Occipital lobe (tissue), 2 donors: Measurements from ENCODE around the gene CYP1A1. TPM values are rescaled to one million over a fixed set of nuclear protein-coding genes. Genes with fewer than 3 reads are reported as not detected.
"Not testable (repeated sequence)": the region's sequence is repeated elsewhere in the genome, so short reads cannot be mapped to it uniquely, and the experiment has no call there.

Experiments used
- DNase-seq: peaks from one replicate; lab custom pipeline; 2025; lab: John Stamatoyannopoulos, UW
- total RNA-seq: library from RNA; depleted of rRNA; stranded (reverse); fragments of >200 nt; gene quantifications from one replicate; pipeline ENCODE4 v1.2.3, GENCODE V29; 2014

The CYP1A1 gene
- total RNA-seq, 1 donor from 2014 or later: 0.47 TPM

DNA sequence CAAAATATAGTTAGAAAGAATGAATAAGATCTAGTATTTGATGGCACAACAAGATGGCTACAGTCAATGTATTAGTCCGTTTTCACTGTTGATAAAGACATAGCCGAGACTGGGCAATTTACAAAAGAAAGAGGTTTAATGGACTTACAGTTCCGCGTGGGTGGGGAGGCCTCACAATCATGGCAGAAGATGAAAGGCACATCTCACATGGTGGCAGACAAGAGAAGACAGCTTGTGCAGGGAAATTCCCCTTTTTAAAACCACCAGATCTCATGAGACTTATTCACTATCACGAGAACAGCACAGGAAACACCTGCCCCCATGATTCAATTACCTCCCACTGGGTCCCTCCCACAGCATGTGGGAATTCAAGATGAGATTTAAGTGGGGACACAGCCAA lies 12.9 kb upstream of the CYP1A1 start:
- DNase-seq: not testable (repeated sequence)

DNA sequence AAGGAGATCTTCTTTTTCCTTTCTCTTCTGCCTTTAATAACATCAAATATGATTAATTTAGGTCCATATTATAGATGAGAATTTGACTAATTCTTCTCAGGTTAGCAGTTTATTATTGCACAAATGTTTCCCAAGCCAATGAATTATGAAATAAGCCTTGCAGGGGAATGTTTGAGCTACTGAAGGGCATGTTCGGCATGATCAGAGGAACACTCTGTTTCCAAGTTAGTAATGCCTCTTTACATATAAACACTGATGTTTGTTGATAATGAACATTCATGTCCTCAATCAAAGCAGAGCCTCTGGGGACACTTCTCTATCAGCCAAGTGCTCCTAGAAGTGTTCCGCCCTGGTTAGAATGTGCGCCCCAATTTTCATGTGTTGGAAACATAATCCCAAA lies 10.0 kb upstream of the CYP1A1 start:
- DNase-seq: no peak

DNA sequence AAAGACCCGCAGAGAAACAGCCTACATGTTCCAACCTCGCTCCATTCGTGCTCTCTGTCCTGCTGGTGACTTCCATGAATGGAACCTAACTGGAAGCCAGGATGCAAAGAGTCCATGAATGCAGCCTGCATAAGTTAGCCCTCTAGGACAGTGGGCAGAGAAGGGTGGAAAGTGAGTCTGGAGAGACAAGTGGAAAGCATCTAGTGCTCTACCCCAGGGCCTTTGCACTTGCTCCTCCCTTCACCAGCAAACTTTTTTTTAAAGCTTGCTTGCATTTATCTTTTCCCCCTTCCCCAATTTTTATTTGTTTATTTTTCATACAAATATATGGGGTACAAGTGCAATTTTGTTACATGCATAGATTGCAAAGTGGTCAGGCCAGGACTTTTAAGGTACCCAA lies 7.9 kb upstream of the CYP1A1 start:
- no peak for DNase-seq

DNA sequence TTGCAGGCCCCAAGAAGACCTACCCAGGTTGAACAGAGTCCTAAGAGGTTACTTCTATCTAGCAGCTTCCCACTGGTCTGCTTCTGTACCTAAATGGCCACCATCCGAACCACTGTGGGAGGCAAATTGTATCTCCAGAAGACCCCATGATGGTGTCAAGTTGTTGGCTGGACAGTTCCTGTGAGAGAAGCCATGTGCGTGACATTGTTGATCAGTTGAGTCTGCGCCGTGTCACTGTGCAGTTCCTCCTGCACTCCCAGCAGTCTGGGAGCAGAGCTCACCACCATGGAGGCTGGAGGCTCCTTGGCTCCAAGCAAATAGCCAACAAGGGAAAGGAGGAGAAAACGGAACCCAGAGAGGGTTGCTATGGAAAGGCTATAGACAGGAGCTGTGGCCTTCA lies 7.5 kb upstream of the CYP1A1 start:
- DNase-seq: no peak

DNA sequence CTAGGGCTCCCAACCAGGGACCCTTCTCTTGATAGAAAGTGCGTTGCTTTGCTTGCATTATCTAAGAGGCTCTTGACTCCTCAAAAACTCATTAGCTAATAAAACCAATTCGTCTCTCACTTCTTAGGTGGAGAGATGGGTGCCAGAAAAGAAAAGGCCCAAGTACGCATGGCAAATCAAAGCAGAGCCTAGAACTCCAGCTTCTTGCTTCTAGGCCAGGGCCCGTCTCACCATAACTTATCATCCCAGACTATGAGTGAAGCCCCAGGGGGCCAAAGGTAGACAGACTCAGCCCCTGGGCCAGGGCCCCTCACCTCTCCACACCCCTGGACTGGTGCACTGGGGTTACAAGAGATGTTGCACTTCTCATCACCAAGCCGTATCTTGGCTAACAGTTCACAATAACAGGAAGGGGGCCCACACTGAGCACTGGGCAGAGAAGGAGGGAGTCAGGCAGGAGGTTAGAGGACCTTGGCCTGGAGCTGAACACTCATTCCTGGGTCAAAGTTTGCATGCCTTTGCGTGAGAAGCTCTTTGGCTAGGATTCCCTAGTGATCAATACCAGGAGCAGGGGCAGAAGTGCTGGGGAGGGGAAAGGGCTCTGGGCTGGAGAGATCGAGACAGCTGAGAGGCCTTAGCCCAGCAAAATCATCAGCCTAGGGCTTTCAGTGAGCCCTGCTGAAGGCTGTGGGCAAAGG lies 5.4 kb upstream of the CYP1A1 start:
- no peak for DNase-seq

DNA sequence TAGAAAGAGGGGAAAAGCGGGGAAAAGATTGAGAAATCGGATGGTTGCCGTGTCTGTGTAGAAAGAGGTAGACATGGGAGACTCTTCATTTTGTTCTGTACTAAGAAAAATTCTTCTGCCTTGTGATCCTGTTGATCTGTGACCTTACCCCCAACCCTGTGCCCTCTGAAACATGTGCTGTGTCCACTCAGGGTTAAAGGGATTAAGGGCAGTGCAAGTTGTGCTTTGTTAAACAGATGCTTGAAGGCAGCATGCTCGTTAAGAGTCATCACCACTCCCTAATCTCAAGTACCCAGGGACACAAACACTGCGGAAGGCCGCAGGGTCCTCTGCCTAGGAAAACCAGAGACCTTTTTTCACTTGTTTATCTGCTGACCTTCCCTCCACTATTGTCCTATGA lies 4.0 kb upstream of the CYP1A1 start:
- DNase-seq: not testable (repeated sequence)

DNA sequence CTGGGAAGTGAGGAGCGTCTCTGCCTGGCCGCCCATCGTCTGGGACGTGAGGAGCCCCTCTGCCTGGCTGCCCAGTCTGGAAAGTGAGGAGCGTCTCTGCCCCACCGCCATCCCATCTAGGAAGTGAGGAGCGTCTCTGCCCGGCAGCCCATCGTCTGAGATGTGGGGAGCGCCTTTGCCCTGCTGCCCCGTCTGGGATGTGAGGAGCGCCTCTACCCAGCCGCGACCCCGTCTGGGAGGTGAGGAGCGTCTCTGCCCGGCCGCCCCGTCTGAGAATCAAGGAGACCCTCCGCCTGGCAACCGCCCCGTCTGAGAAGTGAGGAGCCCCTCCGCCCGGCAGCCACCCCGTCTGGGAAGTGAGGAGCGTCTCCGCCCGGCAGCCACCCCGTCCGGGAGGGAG lies 3.4 kb upstream of the CYP1A1 start:
- DNase-seq: not testable (repeated sequence)

DNA sequence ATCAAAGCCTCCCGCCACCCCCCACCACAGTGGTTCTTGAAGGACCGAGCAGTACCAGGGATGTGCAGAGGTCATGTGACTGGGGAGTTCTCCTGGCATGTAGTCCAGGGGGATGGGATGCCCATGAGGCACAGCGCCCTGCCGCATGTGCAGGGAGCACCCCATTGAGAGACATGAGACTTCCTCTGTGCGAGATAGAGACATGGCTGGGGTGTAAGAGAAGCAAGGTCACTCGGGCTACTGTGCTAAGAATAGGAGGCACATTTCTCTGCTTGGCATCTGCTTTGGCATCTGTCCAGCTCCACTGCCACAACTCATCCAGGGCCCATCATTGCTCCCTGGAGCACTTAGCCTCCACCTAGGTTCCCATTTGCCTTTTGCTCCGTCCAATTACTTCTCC lies 2.4 kb upstream of the CYP1A1 start:
- DNase-seq: no peak

DNA sequence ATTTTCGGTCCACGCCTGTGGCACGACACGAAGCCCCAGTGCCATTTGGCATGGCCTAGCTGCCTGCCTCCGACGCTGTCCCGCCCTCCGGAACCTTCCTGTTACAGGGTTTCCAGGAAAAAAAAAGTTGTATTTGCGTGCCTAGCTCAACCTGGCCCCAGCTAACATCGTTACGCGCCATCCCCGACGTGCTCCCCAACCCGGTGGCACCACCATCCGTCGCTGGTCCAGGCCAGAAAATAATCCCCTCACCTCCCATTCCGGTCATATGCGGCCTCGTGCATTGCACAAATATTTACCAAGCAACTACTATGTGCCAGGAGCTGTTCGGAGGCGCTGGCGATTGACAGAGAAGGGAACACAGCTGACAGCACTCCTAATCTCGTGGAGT lies 1.4 kb upstream of the CYP1A1 start:
- no peak for DNase-seq

DNA sequence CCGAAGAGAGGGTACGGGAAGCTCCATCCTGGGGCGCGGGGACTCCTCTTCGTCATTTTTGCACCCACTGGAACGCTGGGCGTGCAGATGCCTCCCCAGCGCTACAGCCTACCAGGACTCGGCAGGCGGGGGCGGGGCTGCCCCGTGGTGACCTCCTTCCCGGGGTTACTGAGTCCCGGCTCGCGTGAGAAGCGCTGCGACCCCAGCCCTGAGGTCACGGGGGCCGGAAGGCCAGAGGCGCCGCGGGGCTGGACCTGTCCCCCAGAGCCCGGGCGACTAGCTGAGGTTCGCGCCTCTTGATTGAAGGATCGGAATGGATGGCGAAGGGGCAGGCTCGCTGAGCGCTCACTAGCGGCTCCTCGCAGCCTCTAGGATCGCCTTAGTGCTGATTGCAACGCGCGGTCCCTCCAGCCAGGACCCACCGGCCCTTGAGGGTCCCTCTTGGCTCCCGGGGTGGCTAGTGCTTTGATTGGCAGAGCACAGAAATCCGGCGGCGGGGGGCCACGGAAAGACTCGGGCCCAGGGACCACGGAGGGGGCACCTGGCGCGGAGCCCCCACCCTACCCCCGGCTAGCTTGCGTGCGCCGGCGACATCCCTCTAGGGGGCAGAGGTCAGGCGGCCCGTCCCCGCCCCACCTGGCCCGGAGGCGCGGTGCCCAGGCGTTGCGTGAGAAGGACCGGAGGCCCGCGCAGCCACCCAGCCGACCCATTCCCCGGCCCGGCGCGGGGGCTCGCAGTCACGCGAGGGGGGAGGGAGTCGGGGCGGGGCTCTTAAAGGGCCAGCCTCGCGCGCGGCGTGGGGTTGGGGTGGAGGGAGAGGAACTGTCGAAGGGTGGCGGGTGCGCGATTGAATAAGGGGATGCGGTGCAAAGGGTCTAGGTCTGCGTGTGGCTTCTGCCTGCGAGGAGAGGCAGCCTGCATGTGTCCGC lies 781 bp upstream of the CYP1A1 start:
- no peak for DNase-seq

DNA sequence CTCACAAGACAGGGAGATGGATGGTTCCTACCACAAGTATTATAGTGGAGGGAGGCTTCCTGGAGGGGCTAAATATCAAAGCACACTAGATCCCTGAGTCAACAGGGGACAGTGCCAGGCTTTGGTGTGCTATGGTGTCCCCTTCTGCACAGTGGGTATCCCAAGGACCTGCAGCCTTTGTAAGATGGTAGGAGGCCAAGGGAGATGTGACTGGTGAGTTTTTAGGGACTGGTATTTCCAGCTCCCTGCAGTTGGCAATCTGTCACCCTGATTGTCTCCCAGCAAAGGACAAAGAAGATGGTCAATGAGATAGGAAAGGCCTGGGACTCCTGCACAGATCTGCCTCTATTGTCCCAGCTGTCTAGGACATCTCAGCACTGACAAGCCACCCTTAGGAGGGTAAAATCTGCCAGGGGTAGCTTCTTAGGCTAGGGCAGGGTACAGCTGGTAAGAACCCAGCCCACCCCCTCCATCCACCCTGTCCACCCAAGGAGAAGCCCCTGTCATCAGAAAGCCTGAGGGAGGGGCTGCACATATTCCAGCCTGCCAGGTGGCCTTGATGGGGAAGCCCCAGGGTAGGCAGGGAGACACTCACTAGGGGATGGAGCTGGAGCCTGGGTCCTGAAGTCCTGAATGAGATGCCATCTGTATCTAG lies 631 bp downstream of the CYP1A1 start:
- DNase-seq: no peak

DNA sequence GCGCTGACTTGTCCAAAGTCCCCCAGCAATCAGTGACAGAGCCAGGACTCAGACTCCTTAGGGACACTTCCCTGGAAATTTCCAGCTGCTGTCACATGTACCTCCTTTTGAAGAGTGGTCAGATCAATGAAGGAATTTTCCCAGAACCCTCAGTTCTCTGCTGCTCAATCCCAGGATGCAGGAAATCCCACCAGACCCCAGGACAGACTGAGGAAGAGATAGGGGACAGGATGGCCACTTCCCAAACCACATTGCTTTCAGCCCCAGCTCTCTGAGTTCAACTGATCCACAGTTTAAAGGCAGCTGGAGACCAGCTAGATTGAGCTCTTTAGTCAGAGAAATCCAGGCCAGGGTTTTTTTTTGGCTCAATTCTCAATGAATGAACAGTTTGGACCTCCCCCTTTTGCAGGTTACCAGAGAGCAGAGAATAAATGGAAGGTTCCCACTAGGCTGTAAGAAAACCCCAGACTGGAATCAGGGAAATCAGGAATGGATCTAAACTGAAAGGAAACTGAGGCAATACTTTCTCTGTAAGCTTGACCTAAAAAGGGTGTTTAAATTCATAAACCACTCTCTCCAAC lies 1.5 kb downstream of the CYP1A1 start:
- DNase-seq: no peak

DNA sequence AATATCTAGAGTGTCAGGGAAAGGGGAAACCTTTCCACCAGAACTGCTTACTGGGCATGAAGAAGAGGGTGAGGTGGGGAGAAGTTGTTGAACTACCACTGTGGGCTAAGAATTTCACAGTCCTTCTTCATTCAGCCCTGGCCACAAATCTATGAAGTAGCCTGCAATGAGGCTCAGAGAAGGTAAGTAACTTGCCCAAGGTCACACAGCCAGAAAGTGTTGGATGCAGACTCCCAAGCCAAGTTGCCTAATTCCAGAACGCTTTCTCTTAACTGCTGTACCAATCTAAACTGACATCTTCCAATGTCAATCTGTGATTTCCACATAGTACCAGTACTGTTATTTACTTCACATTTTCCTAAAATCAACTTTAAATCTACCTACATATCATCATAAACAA lies 2.1 kb downstream of the CYP1A1 start:
- no peak for DNase-seq

DNA sequence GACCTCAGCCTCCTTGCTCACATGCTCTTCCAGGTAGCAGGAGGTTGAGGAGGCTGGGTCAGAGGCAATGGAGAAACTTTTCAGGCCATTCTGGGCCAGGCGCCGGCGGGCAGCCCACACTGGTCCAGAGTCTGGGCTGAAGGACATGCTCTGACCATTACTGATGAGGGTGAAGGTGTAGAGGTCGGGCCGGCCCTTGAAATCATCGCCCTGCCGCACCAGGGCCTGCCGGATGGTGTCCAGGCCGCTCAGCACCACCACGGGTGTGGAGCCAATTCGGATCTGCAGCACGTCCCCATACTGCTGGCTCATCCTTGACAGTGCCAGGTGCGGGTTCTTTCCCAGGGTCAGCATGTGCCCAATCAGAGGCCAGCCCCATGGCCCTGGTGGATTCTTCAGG lies 2.7 kb downstream of the CYP1A1 start:
- no peak for DNase-seq

DNA sequence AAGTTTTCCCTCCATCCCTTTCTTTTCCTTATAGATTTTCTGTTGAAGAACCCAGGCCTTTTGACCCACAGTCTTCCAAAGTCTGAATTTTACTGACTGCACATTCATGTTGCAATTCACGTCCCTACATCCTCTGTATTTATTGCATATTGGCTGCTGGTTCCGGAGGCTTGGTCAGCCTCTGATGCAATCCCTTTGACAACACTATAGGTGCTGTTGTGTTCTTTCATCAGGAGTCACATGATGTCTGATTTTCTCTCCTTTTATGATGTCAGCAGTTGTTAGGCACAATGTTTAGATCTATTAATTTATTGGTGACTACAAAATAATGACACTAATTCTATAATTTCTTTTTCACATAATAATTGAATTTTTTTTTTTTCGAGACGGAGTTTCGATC lies 8.7 kb downstream of the CYP1A1 start:
- no peak for DNase-seq

DNA sequence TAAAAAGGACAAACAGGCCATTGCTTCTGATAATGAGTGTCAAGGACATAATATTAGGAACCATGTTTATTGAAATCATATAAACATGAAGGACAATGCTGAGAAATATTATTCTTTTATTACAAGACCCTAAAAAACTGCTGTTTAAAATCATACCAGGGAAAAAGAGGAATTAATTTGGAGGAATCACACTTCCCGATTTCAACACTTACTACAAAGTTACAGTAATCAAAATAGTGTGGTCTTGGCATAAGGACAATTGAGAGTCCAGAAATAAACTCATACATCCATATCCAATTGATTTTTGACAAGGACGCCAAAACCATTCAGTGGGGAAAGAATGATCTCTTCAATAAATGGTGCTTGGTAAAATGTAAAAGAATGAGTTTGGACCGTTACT lies 13.0 kb downstream of the CYP1A1 start:
- DNase-seq: no peak

DNA sequence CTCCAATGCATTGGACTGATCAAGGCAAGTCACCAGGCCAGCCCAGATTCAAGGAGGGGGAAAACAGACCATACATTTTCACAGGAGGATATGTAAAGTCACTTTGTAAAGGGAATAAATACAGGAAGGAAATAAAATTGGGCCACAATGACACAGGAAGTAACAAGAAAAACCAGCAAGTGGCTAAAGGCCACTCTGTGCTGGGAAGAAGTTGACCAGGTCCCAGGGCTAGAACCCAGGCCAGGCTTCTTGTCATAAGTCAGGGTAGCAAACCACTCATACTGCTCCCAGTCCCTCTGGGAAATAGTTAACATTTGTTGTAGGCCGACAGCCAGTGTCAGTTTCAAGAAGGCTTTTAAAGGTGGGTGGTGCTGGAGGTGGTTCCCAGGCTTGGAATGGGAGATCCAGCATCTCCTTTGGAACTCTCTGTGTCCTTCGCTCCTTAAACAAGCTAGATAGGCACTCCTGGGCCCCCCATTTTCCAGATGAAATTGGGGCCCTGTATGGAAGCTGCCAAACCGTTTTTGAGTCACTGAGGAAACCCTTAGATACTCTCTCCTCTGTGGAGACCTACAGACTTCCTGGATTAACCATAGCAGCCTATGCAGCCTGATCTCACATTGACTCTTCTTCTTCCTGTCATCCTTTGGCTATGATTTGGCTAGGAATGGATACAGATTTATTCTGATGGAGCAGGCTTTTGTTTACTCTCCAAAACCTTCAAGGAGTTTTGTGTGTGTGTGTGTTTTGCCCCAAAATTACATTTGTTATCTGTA lies 14.8 kb downstream of the CYP1A1 start:
- DNase-seq: no peak

DNA sequence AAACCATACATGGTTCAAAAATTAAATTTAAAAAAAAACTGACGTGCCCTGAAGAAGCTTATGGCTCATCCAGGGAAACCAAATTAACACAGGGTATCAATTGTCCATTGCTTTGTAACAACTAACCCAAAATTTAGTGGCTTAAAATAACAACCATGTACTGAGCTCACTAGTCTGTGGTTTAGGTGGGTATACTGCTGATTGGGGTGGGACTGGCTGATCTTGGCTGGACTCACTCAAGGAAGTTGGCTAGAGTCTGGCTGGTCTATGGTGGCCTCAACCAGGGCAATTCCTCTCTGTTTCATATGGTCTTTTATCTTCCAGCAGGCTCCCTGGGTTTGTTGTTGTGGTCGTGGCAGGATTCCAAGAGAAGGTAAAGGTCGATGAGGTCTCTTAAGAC lies 15.4 kb downstream of the CYP1A1 start:
- no peak for DNase-seq

DNA sequence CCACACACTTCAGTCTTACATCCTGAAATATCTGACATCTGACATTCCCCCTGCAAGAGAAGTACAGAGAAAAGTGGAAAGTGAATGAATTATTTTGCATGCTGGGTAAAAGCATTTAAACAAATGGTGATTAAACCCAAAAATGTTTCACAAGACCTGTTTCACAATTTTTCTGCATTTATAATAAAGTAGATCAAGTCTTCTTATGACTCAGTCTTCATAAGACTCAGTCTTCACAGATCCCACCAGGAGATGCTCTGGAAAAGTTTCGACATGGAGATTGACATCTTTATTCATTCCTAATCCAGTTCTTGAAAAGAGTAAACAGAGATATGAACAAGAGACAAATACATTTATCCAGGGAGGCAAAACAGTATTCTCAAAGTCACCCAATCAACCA lies 16.3 kb downstream of the CYP1A1 start:
- DNase-seq: no peak

DNA sequence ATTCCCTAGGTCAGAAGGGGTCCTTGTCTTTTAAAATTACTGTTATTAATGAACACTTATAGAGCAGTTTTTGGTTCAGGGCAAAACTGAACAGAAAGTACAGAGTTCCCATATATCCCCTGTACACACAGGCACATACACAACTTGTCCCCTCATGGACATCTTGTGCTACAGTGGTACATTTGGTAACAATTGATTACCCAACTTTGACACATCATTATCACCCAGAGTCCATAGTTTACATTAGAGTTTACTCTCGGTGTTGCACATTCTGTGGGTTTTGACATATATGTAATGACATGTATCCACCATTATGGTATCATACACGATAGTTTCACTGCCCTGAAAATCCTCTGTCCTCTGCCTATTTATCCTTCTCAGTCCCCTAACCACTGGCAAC lies 28.5 kb downstream of the CYP1A1 start:
- DNase-seq: no peak

DNA sequence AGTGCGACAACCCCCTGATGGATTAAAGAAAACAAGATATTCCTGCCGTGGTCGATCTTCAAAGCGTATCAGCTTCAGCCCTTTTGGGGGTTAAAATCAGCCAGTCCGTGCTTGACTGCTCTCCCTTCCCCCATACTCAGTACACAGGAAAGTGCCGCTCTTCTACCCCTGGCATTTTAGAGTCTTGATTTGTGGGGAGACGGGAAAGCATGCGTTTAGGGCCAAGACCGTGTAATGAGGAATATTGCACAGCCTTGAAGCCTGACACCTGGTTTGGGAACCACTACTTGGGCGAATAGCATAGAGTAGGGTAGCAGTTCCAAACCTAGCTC lies 29.0 kb downstream of the CYP1A1 start:
- DNase-seq: no peak
